Measurements from ENCODE around the gene GPR35. TPM values are rescaled to one million over a fixed set of nuclear protein-coding genes. Genes with fewer than 3 reads are reported as not detected.

GPR35 gene
- total RNA-seq, 1 donor from 2014 or later = not detected

DNA sequence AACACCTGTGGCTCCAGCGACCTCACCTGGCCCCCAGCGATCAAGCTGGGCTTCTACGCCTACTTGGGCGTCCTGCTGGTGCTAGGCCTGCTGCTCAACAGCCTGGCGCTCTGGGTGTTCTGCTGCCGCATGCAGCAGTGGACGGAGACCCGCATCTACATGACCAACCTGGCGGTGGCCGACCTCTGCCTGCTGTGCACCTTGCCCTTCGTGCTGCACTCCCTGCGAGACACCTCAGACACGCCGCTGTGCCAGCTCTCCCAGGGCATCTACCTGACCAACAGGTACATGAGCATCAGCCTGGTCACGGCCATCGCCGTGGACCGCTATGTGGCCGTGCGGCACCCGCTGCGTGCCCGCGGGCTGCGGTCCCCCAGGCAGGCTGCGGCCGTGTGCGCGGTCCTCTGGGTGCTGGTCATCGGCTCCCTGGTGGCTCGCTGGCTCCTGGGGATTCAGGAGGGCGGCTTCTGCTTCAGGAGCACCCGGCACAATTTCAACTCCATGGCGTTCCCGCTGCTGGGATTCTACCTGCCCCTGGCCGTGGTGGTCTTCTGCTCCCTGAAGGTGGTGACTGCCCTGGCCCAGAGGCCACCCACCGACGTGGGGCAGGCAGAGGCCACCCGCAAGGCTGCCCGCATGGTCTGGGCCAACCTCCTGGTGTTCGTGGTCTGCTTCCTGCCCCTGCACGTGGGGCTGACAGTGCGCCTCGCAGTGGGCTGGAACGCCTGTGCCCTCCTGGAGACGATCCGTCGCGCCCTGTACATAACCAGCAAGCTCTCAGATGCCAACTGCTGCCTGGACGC is 4.9 kb downstream of the GPR35 start:
- no peak for DNase-seq (ENCODE audit: low read depth)
- TF ChIP-seq, protein P1, sequence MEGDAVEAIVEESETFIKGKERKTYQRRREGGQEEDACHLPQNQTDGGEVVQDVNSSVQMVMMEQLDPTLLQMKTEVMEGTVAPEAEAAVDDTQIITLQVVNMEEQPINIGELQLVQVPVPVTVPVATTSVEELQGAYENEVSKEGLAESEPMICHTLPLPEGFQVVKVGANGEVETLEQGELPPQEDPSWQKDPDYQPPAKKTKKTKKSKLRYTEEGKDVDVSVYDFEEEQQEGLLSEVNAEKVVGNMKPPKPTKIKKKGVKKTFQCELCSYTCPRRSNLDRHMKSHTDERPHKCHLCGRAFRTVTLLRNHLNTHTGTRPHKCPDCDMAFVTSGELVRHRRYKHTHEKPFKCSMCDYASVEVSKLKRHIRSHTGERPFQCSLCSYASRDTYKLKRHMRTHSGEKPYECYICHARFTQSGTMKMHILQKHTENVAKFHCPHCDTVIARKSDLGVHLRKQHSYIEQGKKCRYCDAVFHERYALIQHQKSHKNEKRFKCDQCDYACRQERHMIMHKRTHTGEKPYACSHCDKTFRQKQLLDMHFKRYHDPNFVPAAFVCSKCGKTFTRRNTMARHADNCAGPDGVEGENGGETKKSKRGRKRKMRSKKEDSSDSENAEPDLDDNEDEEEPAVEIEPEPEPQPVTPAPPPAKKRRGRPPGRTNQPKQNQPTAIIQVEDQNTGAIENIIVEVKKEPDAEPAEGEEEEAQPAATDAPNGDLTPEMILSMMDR (conservative IDR thresholded peaks at IDR 0.05; ENCODE audit: low read depth, low read length) = no peak

DNA sequence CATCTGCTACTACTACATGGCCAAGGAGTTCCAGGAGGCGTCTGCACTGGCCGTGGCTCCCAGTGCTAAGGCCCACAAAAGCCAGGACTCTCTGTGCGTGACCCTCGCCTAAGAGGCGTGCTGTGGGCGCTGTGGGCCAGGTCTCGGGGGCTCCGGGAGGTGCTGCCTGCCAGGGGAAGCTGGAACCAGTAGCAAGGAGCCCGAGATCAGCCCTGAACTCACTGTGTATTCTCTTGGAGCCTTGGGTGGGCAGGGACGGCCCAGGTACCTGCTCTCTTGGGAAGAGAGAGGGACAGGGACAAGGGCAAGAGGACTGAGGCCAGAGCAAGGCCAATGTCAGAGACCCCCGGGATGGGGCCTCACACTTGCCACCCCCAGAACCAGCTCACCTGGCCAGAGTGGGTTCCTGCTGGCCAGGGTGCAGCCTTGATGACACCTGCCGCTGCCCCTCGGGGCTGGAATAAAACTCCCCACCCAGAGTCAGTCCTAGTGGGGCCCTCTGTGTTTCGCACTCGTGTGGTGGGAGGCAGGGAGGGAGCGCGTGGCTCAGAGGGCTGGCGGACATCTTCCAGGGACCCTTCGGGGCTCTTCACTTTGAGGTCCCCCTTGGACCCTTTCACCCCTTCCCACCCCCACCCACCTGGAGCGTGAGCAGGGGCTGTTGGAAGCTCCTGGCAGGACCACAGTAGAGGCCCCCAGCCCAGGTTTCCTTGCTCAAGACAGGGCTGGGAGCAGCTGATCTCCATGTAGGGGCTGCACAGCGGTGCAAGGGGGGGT is 5.7 kb downstream of the GPR35 start:
- no peak overlapping the region for H3K4me3 ChIP-seq (ENCODE audit: low read depth, low read length)
- no peak for DNase-seq (ENCODE audit: low read depth)
- TF ChIP-seq, protein P1 (conservative IDR thresholded peaks at IDR 0.05; ENCODE audit: low read depth, low read length) = no peak

More for the DNA sequence above, 4.9 kb downstream of the GPR35 start:
- H3K4me3 ChIP-seq (ENCODE audit: low read depth, low read length) = no peak overlapping the region

- no peak overlapping the region for H3K4me3 ChIP-seq (ENCODE audit: low read depth, low read length)
- DNase-seq (ENCODE audit: low read depth) = no peak
- TF ChIP-seq, protein P1 (conservative IDR thresholded peaks at IDR 0.05; ENCODE audit: low read depth, low read length) = no peak
Measured at GRCh38 chr2:240631548-240632305, 6.4 kb downstream of the GPR35 start.

DNA sequence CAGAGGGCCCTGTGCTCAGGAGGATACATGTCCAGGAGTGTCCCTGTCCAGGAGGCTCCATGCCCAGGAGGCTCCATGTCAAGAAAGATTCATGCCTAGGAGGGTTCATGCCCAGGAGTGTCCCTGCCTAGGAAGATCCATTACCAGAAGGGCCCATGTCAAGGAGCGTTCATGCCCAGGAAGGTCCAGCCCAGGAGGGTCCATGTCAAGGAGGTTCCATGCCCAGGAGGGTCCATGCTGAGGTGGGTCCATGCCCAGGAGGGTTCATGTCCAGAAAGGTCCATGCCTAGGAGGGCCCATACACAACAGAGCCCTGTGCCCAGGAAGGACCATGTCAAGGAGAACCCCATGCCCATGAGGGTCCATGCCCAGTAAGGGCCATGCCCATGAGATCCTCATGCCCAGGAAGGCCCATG is 7.0 kb downstream of the GPR35 start:
- TF ChIP-seq, protein P1 (conservative IDR thresholded peaks at IDR 0.05; ENCODE audit: low read depth, low read length) = no peak
- no peak overlapping the region for H3K4me3 ChIP-seq (ENCODE audit: low read depth, low read length)
- DNase-seq (ENCODE audit: low read depth) = no peak

GRCh38 chr2:240635121-240635997 is 10.1 kb downstream of the GPR35 start:
- DNase-seq (ENCODE audit: low read depth) = no peak
- TF ChIP-seq, protein P1 (conservative IDR thresholded peaks at IDR 0.05; ENCODE audit: low read depth, low read length) = no peak
- H3K4me3 ChIP-seq (ENCODE audit: low read depth, low read length) = no peak overlapping the region

DNA sequence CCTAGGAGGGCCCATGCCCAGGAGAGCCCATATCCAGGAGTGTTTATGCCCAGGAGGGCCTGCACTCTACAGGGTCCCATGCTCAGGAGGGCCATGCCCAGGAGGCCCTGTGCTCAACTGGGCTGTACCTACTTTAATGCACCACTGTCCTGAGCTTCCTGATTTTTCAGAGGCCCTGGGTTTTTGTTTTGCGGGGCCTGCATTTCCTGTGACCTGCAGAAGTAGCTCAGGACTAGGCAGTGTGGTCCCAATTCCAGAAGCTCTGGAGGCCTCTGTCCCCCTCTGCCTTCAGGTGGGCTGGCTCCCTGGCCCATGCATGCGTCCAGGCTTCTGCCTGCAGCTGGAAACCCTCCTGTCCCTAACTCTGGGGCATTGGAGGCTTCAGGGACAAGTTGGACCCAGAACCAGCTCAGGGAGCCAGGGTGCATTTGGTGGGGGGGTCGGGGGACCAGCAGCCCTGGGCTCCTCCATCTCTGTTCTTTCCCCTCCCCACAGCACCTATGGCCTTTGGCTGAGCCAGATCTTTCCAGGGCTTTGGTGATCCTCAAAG is 10.8 kb downstream of the GPR35 start:
- no peak overlapping the region for H3K4me3 ChIP-seq (ENCODE audit: low read depth, low read length)
- TF ChIP-seq, protein P1 (conservative IDR thresholded peaks at IDR 0.05; ENCODE audit: low read depth, low read length) = no peak
- no peak for DNase-seq (ENCODE audit: low read depth)

All from epithelial cell of proximal tubule (primary cell).